Osteocyte (in vitro differentiated cells): ENCODE data around the gene RP2. TPM values are rescaled to one million over a fixed set of nuclear protein-coding genes. Genes with fewer than 3 reads are reported as not detected.
A peak's percentile ranks its signal among the peaks of the same experiment; 100 is the strongest.

Experiments used
- DNase-seq: peaks from one replicate; pipeline ENCODE4 v3.0.0; 2021; ENCODE audit warnings: mixed read lengths; ENCODE audit not compliant: unreplicated experiment; ENCODE audit errors: extremely low spot score
- H3K27ac Mint-ChIP-seq: one replicate; pipeline ENCODE4 v1.8.0; 2021; ENCODE audit warnings: mild to moderate bottlenecking, mixed read lengths; ENCODE audit not compliant: unreplicated experiment
- H3K27me3 Mint-ChIP-seq: one replicate; pipeline ENCODE4 v1.8.0; 2021; ENCODE audit warnings: mixed read lengths; ENCODE audit not compliant: unreplicated experiment
- H3K36me3 Mint-ChIP-seq: one replicate; pipeline ENCODE4 v1.8.0; 2021; ENCODE audit warnings: mixed read lengths; ENCODE audit not compliant: unreplicated experiment
- H3K4me1 Mint-ChIP-seq: one replicate; pipeline ENCODE4 v1.8.0; 2021; ENCODE audit warnings: mixed read lengths; ENCODE audit not compliant: unreplicated experiment
- H3K4me3 Mint-ChIP-seq: one replicate; pipeline ENCODE4 v1.8.0; 2021; ENCODE audit warnings: mild to moderate bottlenecking, moderate library complexity, mixed read lengths; ENCODE audit not compliant: unreplicated experiment
- H3K9me3 Mint-ChIP-seq: one replicate; pipeline ENCODE4 v1.8.0; 2021; ENCODE audit warnings: mixed read lengths; ENCODE audit not compliant: unreplicated experiment
- total RNA-seq: library from RNA; stranded (reverse); gene quantifications from 2 replicates; pipeline ENCODE4 v1.2.1, GENCODE V29; 2021
- TF ChIP-seq, protein P1 (sequence below): fragments of 200-600 bp; sonication (generic); IDR thresholded peaks from 2 replicates; pipeline ENCODE4 v1.5.0; 2021; ENCODE audit warnings: antibody characterized with exemption, mild to moderate bottlenecking, moderate library complexity

The RP2 gene
- total RNA-seq, 1 donor from 2014 or later, result 15.7 TPM

DNA sequence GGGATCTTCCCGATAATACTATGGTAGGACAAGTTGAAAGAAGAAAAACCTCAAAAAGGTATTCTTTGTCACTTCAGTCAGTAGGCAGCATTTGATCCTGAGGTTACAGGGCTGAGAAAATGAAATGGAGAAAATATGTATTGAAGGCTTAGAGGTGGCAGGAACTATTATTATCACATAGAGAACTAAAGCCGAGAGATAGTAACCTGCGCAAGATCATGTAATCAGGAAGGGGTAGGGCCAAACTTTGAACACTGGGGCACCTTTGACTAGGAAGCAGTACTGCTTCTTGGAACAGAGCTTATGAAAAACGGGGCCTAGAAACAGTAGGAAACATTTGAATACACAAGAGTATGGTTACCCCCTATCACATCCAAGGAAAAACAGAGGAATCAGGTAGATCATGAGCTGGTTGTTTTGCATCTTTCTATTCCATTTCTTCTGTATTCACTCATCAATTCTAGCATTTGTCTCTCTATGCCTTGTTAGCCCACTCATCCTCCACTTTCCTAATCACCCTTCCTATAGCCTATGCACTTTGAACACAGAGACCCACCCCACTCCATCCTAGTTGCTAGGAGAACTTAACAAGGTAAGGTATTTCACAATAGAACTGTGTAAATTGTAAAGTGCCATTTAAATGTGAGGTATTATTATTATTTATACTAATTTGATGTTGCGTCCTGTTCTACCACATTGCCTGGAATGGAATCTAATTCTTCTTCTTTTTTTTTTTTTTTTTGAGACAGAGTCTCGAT is 43.3 kb upstream of the RP2 start:
- TF ChIP-seq, protein P1, sequence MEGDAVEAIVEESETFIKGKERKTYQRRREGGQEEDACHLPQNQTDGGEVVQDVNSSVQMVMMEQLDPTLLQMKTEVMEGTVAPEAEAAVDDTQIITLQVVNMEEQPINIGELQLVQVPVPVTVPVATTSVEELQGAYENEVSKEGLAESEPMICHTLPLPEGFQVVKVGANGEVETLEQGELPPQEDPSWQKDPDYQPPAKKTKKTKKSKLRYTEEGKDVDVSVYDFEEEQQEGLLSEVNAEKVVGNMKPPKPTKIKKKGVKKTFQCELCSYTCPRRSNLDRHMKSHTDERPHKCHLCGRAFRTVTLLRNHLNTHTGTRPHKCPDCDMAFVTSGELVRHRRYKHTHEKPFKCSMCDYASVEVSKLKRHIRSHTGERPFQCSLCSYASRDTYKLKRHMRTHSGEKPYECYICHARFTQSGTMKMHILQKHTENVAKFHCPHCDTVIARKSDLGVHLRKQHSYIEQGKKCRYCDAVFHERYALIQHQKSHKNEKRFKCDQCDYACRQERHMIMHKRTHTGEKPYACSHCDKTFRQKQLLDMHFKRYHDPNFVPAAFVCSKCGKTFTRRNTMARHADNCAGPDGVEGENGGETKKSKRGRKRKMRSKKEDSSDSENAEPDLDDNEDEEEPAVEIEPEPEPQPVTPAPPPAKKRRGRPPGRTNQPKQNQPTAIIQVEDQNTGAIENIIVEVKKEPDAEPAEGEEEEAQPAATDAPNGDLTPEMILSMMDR, result no peak
- Mint-ChIP-seq H3K4me3 (no peak overlapping the region), H3K27me3 (no peaks in the 10 kb centered on the region), H3K9me3 (peaks cover 4% of the 10 kb centered on the region), H3K36me3 (no peaks in the 10 kb centered on the region), H3K4me1 (peaks cover 17% of the 10 kb centered on the region), H3K27ac (no peak overlapping the region)
- no peak for DNase-seq

DNA sequence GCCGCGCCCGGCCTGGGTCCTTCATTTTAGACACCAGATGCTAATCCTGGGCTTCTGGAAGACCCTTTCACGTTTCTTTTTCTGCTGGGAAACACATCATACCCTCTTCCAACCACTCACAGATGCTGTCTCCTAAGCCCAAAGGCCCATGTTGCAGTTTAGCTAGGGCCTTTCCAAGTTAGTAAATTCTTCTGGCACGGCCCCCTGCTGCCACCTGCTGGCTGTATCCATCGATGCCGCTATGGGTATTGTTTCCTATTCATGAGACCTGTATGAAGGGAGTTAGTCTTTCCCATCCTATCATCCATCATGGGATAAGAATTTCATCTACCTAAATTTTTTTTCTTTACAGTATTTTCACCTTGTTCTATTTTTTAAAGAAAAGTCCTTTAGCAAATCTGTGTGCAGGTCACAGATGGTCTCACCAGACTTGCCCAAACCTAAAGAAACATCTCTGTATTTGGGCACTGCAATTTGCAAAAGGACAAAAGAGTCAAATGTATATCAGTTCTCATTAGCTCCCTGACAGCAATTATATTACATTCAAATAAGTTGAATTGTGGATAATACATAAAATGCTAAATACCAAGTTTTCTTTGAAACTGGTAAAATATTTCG is 40.2 kb upstream of the RP2 start:
- Mint-ChIP-seq H3K27ac (no peak overlapping the region), H3K4me1 (peaks cover 14% of the 10 kb centered on the region)
- DNase-seq, result no peak

DNA sequence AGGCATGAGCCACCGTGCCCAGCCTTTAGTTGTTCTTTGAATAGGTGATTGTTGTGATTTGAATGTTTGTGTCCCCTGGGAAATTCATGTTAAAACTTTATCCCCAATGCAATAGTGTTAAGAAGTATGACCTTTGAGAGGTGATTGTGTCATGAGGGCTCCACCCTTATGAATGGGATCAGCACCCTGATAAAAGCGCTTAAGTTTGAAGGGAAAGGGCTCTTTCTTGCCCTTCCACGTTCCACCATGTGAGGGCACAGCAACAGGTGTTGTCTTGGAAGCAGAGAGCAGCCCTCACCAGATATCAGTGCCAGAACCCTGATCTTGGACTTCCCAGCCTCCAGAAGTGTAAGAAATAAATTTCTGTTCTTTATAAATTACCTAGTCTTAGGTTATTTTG is 33.7 kb upstream of the RP2 start:
- no peak overlapping the region for H3K27ac Mint-ChIP-seq
- DNase-seq, result no peak

More for the DNA sequence above, 40.2 kb upstream of the RP2 start:
- no peaks in the 10 kb centered on the region for H3K9me3 Mint-ChIP-seq
- H3K36me3 Mint-ChIP-seq, result no peaks in the 10 kb centered on the region
- TF ChIP-seq, protein P1, result peak; percentile 77
- peaks cover 2% of the 10 kb centered on the region for H3K27me3 Mint-ChIP-seq
- no peak overlapping the region for H3K4me3 Mint-ChIP-seq

DNA sequence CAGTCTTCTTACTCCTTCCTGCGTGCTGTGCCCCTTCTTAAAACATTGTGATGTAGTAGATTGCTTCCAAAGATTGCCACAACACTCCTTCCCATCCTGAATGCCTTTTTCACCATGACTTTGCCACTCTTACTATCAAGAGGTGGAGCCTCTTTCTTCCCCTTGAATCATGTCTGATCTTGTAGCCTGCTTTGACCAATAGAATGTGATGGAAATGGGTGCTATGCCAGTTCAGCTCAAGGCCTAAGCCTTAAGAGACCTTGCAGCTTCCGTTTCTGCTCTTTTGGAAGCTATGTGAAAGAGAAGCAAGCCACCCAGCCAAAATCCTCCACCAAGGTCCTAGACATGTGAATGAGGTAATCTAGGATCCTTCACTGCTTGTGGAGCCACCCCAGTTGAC is 31.6 kb upstream of the RP2 start:
- H3K36me3 Mint-ChIP-seq, result no peaks in the 10 kb centered on the region
- H3K27me3 Mint-ChIP-seq, result peaks cover 10% of the 10 kb centered on the region
- H3K27ac Mint-ChIP-seq, result no peak overlapping the region
- TF ChIP-seq, protein P1, result no peak
- H3K4me3 Mint-ChIP-seq, result no peak overlapping the region
- peaks cover 14% of the 10 kb centered on the region for H3K9me3 Mint-ChIP-seq
- no peak for DNase-seq
- no peaks in the 10 kb centered on the region for H3K4me1 Mint-ChIP-seq

More for the DNA sequence above, 33.7 kb upstream of the RP2 start:
- no peaks in the 10 kb centered on the region for H3K4me1 Mint-ChIP-seq
- peaks cover 5% of the 10 kb centered on the region for H3K27me3 Mint-ChIP-seq
- H3K4me3 Mint-ChIP-seq, result no peak overlapping the region
- TF ChIP-seq, protein P1, result peak; percentile 15
- no peaks in the 10 kb centered on the region for H3K36me3 Mint-ChIP-seq
- H3K9me3 Mint-ChIP-seq, result peaks cover 3% of the 10 kb centered on the region

DNA sequence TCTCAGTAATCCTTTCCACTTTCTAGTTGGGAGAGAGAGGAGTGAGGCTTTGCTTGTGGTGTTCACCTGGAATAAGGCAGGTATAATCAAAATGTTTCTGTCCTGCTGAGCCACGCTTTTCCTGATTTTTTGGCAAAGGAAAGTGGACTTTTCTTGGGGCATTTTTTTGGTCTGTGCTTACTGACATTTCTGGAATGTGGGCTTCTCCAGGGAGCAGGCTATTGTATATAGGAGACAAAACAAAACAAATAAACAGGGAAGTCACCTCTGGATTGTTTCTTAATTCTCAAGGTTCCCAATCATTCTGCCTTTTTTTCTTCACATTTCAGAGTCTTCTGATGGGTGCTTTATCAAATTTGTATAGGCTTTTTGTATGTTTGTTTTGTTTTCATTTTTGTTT is 25.7 kb upstream of the RP2 start:
- Mint-ChIP-seq H3K27ac (no peak overlapping the region), H3K4me1 (no peaks in the 10 kb centered on the region), H3K36me3 (no peaks in the 10 kb centered on the region), H3K27me3 (peaks cover 4% of the 10 kb centered on the region), H3K9me3 (peaks cover 23% of the 10 kb centered on the region), H3K4me3 (no peak overlapping the region)
- DNase-seq, result no peak
- TF ChIP-seq, protein P1, result no peak
